Keratinocyte (primary cell): ENCODE data around the gene ZNF154. TPM values are rescaled to one million over a fixed set of nuclear protein-coding genes. Genes with fewer than 3 reads are reported as not detected.
A peak's percentile ranks its signal among the peaks of the same experiment; 100 is the strongest.

Experiments
- DNase-seq: peaks from one replicate; pipeline ENCODE4 v3.0.0-alpha.2; 2011; ENCODE audit warnings: low read depth, missing footprints, low spot score
- FAIRE-seq: peaks from 2 replicates; lab custom pipeline; 2011; peaks lifted over from hg19 to GRCh38; lab: Jason Lieb, UNC
- H2AFZ ChIP-seq: 2 replicates; pipeline ENCODE4 v1.6.0; 2012; ENCODE audit warnings: low read length, control low read depth, inconsistent platforms; ENCODE audit not compliant: control insufficient read depth
- H3K27ac ChIP-seq: 2 replicates; pipeline ENCODE4 v1.5.1; 2011; ENCODE audit warnings: low read length; ENCODE audit not compliant: control insufficient read depth, insufficient read depth
- H3K27me3 ChIP-seq: 3 replicates; pipeline ENCODE4 v1.6.0; 2011; ENCODE audit warnings: low read length; ENCODE audit not compliant: control insufficient read depth, insufficient read depth; ENCODE audit errors: extremely low read depth
- H3K36me3 ChIP-seq, 2 experiments: 2 replicates in 1 of 2; 3 replicates in 1 of 2; pipeline ENCODE4 v1.5.1; 2011; ENCODE audit warnings: low read length in 2 of 2, mild to moderate bottlenecking in 1 of 2; ENCODE audit not compliant: control insufficient read depth in 2 of 2, insufficient read depth in 2 of 2; ENCODE audit errors: extremely low read depth in 1 of 2
- H3K4me1 ChIP-seq: 3 replicates; pipeline ENCODE4 v1.5.1; 2011; ENCODE audit warnings: low read length; ENCODE audit not compliant: control insufficient read depth, insufficient read depth; ENCODE audit errors: extremely low read depth
- H3K4me2 ChIP-seq: 3 replicates; pipeline ENCODE4 v1.6.0; 2011; ENCODE audit warnings: low read depth, low read length; ENCODE audit not compliant: control insufficient read depth, insufficient read depth; ENCODE audit errors: extremely low read depth
- H3K4me3 ChIP-seq, 3 experiments: fragments of 200-600 bp in 1 of 3; sonication (generic) in 1 of 3; 2 replicates in 2 of 3; 3 replicates in 1 of 3; pipeline ENCODE4 v1.5.1; 2011 to 2016; ENCODE audit warnings: low read length in 3 of 3, mild to moderate bottlenecking in 3 of 3, control low read depth in 2 of 3, inconsistent platforms in 1 of 3, low read depth in 1 of 3, mixed read lengths in 1 of 3, mixed run types in 1 of 3, moderate library complexity in 1 of 3; ENCODE audit not compliant: control insufficient read depth in 2 of 3, insufficient read depth in 2 of 3; ENCODE audit errors: extremely low read depth in 1 of 3
- H3K79me2 ChIP-seq: 2 replicates; pipeline ENCODE4 v1.6.0; 2012; ENCODE audit warnings: low read length; ENCODE audit not compliant: control insufficient read depth, insufficient read depth
- H3K9ac ChIP-seq: 3 replicates; pipeline ENCODE4 v1.6.0; 2011; ENCODE audit warnings: low read length; ENCODE audit not compliant: control insufficient read depth, insufficient read depth; ENCODE audit errors: extremely low read depth
- H3K9me1 ChIP-seq: 3 replicates; pipeline ENCODE4 v1.6.0; 2011; ENCODE audit warnings: low read length; ENCODE audit not compliant: control insufficient read depth, insufficient read depth; ENCODE audit errors: extremely low read depth
- H3K9me3 ChIP-seq: 2 replicates; pipeline ENCODE4 v1.5.1; 2012; ENCODE audit warnings: low read depth, low read length; ENCODE audit not compliant: control insufficient read depth
- H4K20me1 ChIP-seq: 3 replicates; pipeline ENCODE4 v1.6.0; 2011; ENCODE audit warnings: low read length; ENCODE audit not compliant: control insufficient read depth, insufficient read depth; ENCODE audit errors: extremely low read depth
- CTCF ChIP-seq, 3 experiments: IDR thresholded peaks in 1 of 3; conservative IDR thresholded peaks in 1 of 3; optimal IDR thresholded peaks in 1 of 3; 2 replicates in 2 of 3; 3 replicates in 1 of 3; pipeline versions ENCODE3 to v1.5.1; 2011; ENCODE audit warnings: low read length in 3 of 3, mild to moderate bottlenecking in 3 of 3, moderate library complexity in 2 of 3, control low read depth in 1 of 3, inconsistent platforms in 1 of 3; ENCODE audit not compliant: insufficient read depth in 2 of 3; ENCODE audit errors: extremely low read depth in 1 of 3
- EZH2 ChIP-seq: IDR thresholded peaks from one replicate; pipeline ENCODE4 v1.6.1; 2012; ENCODE audit warnings: inconsistent platforms, mild to moderate bottlenecking, low read length, moderate library complexity
- dilution Hi-C: fragments of 300-500 bp; cut with MboI; formaldehyde crosslinking; loops from one replicate; pipeline ENCODE4 v1.7.0; 2020; ENCODE audit warnings: low sequenced_read_pairs; ENCODE audit not compliant: extremely low pct_ligation_motif_present
- polyA plus RNA-seq, 5 experiments: library from polyadenylated mRNA; depleted of rRNA in 3 of 5; stranded (reverse) in 3 of 5; stranded (forward) in 1 of 5; unstranded in 1 of 5; fragments of >200 nt; gene quantifications; 1 replicate in 1 of 5; 2 replicates in 3 of 5; 3 replicates in 1 of 5; pipeline versions ENCODE4 v1.2.1 to v1.2.3, GENCODE V29; 2011 to 2012; ENCODE audit warnings: missing spikeins in 2 of 5, low read depth in 1 of 5, low replicate concordance in 1 of 5

Gene ZNF154
- polyA plus RNA-seq, 1 donor (not counting 4 experiments of a cell fraction or from before 2014, with no cell fraction given): 2.8 TPM

- H3K4me2 ChIP-seq: no peak overlapping the region
- H3K79me2 ChIP-seq: peaks cover 5% of the 10 kb centered on the region
- H3K4me1 ChIP-seq: peaks cover 8% of the 10 kb centered on the region
- no peaks in the 10 kb centered on the region for H3K36me3 ChIP-seq
- no peak for DNase-seq
- no peaks in the 10 kb centered on the region for H3K9me1 ChIP-seq
- H3K4me3 ChIP-seq: no peak overlapping the region
- H4K20me1 ChIP-seq: no peaks in the 10 kb centered on the region
- H3K27me3 ChIP-seq: peaks cover 13% of the 10 kb centered on the region
- H3K27ac ChIP-seq: no peak overlapping the region
- dilution Hi-C loops: no loop called here
- H2AFZ ChIP-seq: no peak overlapping the region
- TF ChIP-seq EZH2: no peak
- TF ChIP-seq CTCF (optimal IDR thresholded peaks at IDR 0.05 in 1 of 3, IDR thresholded peaks at IDR 0.05 in 1 of 3, conservative IDR thresholded peaks at IDR 0.05 in 1 of 3; ENCODE audit: extremely low read depth in 1 of 3, insufficient read depth in 2 of 3, low read length in 3 of 3): no peak
- H3K9me3 ChIP-seq: no peaks in the 10 kb centered on the region
- no peak for FAIRE-seq
- no peak overlapping the region for H3K9ac ChIP-seq
Observed at GRCh38 chr19:57712222-57712621, 3.2 kb upstream of the ZNF154 start.

- H4K20me1 ChIP-seq: no peaks in the 10 kb centered on the region
- H3K79me2 ChIP-seq: peaks cover 5% of the 10 kb centered on the region
- FAIRE-seq (no peak), DNase-seq (no peak)
- H3K27me3 ChIP-seq: peaks cover 13% of the 10 kb centered on the region
- no peaks in the 10 kb centered on the region for H3K9me1 ChIP-seq
- H2AFZ ChIP-seq: peak overlapping the region; percentile 90
- no peaks in the 10 kb centered on the region for H3K9me3 ChIP-seq
- dilution Hi-C loops: no loop called here
- H3K36me3 ChIP-seq: no peaks in the 10 kb centered on the region
- TF ChIP-seq CTCF (optimal IDR thresholded peaks at IDR 0.05 in 1 of 3, IDR thresholded peaks at IDR 0.05 in 1 of 3, conservative IDR thresholded peaks at IDR 0.05 in 1 of 3; ENCODE audit: extremely low read depth in 1 of 3, insufficient read depth in 2 of 3, low read length in 3 of 3): no peak
- TF ChIP-seq EZH2: no peak
- H3K4me1 ChIP-seq: peaks cover 8% of the 10 kb centered on the region
- H3K27ac ChIP-seq: no peak overlapping the region
- peak overlapping the region; percentile 82 for H3K4me2 ChIP-seq
- H3K4me3 ChIP-seq: no peak overlapping the region
- no peak overlapping the region for H3K9ac ChIP-seq
Observed at GRCh38 chr19:57709616-57710015, 612 bp upstream of the ZNF154 start.
